ENCODE data around the gene ODAD2. TPM values are rescaled to one million over a fixed set of nuclear protein-coding genes. Genes with fewer than 3 reads are reported as not detected.

The ODAD2 gene
- total RNA-seq, 2 experiments from 2014 or later: not detected

GRCh38 chr10:27774831-27775230 is 224.0 kb downstream of the ODAD2 start:
- peaks cover 73% of the 10 kb centered on the region for H3K27me3 Mint-ChIP-seq
- no peak overlapping the region for H3K27ac Mint-ChIP-seq
- CTCF ChIA-PET: interaction anchor here (1.1 kb wide), 1 partner anchor 34 kb away, joined by 3 read pairs; no protein-coding TSS in a partner anchor
- H3K4me1 Mint-ChIP-seq (ENCODE audit: low read depth): no peaks in the 10 kb centered on the region
- no peaks in the 10 kb centered on the region for H3K9me3 Mint-ChIP-seq
- no peak overlapping the region for H3K4me3 Mint-ChIP-seq
- DNase-seq: no peak
- ATAC-seq (ENCODE audit: poor library complexity): no peak
- peaks cover 13 to 31% of the 10 kb centered on the region in 2 experiments for H3K27me3 ChIP-seq (ENCODE audit: control insufficient read depth in 1 of 2, insufficient read depth in 2 of 2, low read length in 2 of 2)
- no peak overlapping the region for H3K4me3 ChIP-seq (ENCODE audit: low read length)
- H3K4me1 ChIP-seq (ENCODE audit: insufficient read depth, low read length): no peaks in the 10 kb centered on the region
- H3K9me3 ChIP-seq (ENCODE audit: control insufficient read depth in 1 of 2, insufficient read depth in 1 of 2, low read length in 2 of 2): no peaks in the 10 kb centered on the region
- H3K27ac ChIP-seq (ENCODE audit: low read depth in 1 of 2, low read length in 2 of 2): no peak overlapping the region
- POLR2A ChIA-PET: no interaction called here
- H3K36me3 Mint-ChIP-seq (ENCODE audit: low read depth): no peaks in the 10 kb centered on the region
- TF ChIP-seq CTCF (IDR thresholded peaks at IDR 0.05): no peak
- intact Hi-C loops (cut with DNase I, micrococcal nuclease): no loop called here
- H3K36me3 ChIP-seq (ENCODE audit: insufficient read depth, low read length): no peaks in the 10 kb centered on the region

GRCh38 chr10:27771231-27771630 is 227.6 kb downstream of the ODAD2 start:
- H3K27me3 Mint-ChIP-seq: peaks cover 65% of the 10 kb centered on the region
- CTCF ChIA-PET: no interaction called here
- DNase-seq (no peak), ATAC-seq (ENCODE audit: poor library complexity) (no peak)
- Histone ChIP-seq H3K27me3 (ENCODE audit: control insufficient read depth in 1 of 2, insufficient read depth in 2 of 2, low read length in 2 of 2) (peaks cover 13 to 31% of the 10 kb centered on the region in 2 experiments), H3K27ac (ENCODE audit: low read depth in 1 of 2, low read length in 2 of 2) (no peak overlapping the region), H3K9me3 (ENCODE audit: control insufficient read depth in 1 of 2, insufficient read depth in 1 of 2, low read length in 2 of 2) (no peaks in the 10 kb centered on the region), H3K4me3 (ENCODE audit: low read length) (no peak overlapping the region), H3K4me1 (ENCODE audit: insufficient read depth, low read length) (no peaks in the 10 kb centered on the region), H3K36me3 (ENCODE audit: insufficient read depth, low read length) (no peaks in the 10 kb centered on the region)
- no peaks in the 10 kb centered on the region for H3K36me3 Mint-ChIP-seq (ENCODE audit: low read depth)
- no peaks in the 10 kb centered on the region for H3K9me3 Mint-ChIP-seq
- POLR2A ChIA-PET: no interaction called here
- H3K27ac Mint-ChIP-seq: no peak overlapping the region
- H3K4me1 Mint-ChIP-seq (ENCODE audit: low read depth): no peaks in the 10 kb centered on the region
- H3K4me3 Mint-ChIP-seq: no peak overlapping the region
- TF ChIP-seq CTCF (IDR thresholded peaks at IDR 0.05): no peak
- intact Hi-C loops (cut with DNase I, micrococcal nuclease): no loop called here

GRCh38 chr10:27770181-27770580 is 228.7 kb downstream of the ODAD2 start:
- Histone ChIP-seq H3K27ac (ENCODE audit: low read depth in 1 of 2, low read length in 2 of 2) (no peak overlapping the region), H3K9me3 (ENCODE audit: control insufficient read depth in 1 of 2, insufficient read depth in 1 of 2, low read length in 2 of 2) (no peaks in the 10 kb centered on the region), H3K4me3 (ENCODE audit: low read length) (no peak overlapping the region), H3K27me3 (ENCODE audit: control insufficient read depth in 1 of 2, insufficient read depth in 2 of 2, low read length in 2 of 2) (peaks cover 10 to 27% of the 10 kb centered on the region in 2 experiments), H3K36me3 (ENCODE audit: insufficient read depth, low read length) (no peaks in the 10 kb centered on the region), H3K4me1 (ENCODE audit: insufficient read depth, low read length) (no peaks in the 10 kb centered on the region)
- Mint-ChIP-seq H3K4me1 (ENCODE audit: low read depth) (no peaks in the 10 kb centered on the region), H3K36me3 (ENCODE audit: low read depth) (no peaks in the 10 kb centered on the region), H3K9me3 (no peaks in the 10 kb centered on the region), H3K27me3 (peaks cover 60% of the 10 kb centered on the region), H3K4me3 (no peak overlapping the region), H3K27ac (no peak overlapping the region)
- TF ChIP-seq CTCF (IDR thresholded peaks at IDR 0.05): no peak
- POLR2A ChIA-PET: no interaction called here
- DNase-seq: no peak
- CTCF ChIA-PET: no interaction called here
- ATAC-seq (ENCODE audit: poor library complexity): no peak
- intact Hi-C loops (cut with DNase I, micrococcal nuclease): no loop called here

Measured in CD4-positive, alpha-beta T cell (primary cell).